Suprapubic skin (tissue), 4 donors: ENCODE measurements around the gene PGC.

Source experiments
- CTCF ChIP-seq, 2 donors: fragments of 200-600 bp in 1 of 2; fragments of 450-650 bp in 1 of 2; sonication (generic) in 1 of 2; IDR thresholded peaks; one replicate each; pipeline ENCODE4 v1.5.1; 2016 to 2019; ENCODE audit warnings: antibody characterized with exemption in 2 of 2, mild to moderate bottlenecking in 1 of 2, moderate library complexity in 1 of 2
- EP300 ChIP-seq: sonication (generic); formaldehyde crosslinking; IDR thresholded peaks from one replicate; pipeline ENCODE4 v1.6.1; 2017; ENCODE audit warnings: antibody characterized with exemption
- POLR2A ChIP-seq, 2 donors: fragments of 450-650 bp; IDR thresholded peaks; one replicate each; pipeline ENCODE4 v1.6.1; 2017; ENCODE audit warnings: antibody characterized with exemption in 2 of 2, mild to moderate bottlenecking in 2 of 2, moderate library complexity in 2 of 2
- POLR2AphosphoS5 ChIP-seq, 3 donors: sonication (generic); formaldehyde crosslinking; IDR thresholded peaks; one replicate each; pipeline ENCODE4 v1.6.1; 2017; ENCODE audit warnings: antibody characterized with exemption in 3 of 3

GRCh38 chr6:41737591-41738130, 9.5 kb downstream of the PGC start:
- no peak for TF ChIP-seq POLR2AphosphoS5 (IDR thresholded peaks at IDR 0.05)
- TF ChIP-seq POLR2A (IDR thresholded peaks at IDR 0.05), result no peak
- no peak for TF ChIP-seq CTCF (IDR thresholded peaks at IDR 0.05)
- no peak for TF ChIP-seq EP300
